Measurements from ENCODE around the gene NAA30.

Gene NAA30

GRCh38 chr14:57382283-57382682 is 8.1 kb upstream of the NAA30 start:
- Mint-ChIP-seq H3K27ac (no peak overlapping the region), H3K36me3 (ENCODE audit: low read depth) (no peaks in the 10 kb centered on the region), H3K9me3 (no peaks in the 10 kb centered on the region), H3K27me3 (ENCODE audit: low read depth) (peaks cover 14% of the 10 kb centered on the region), H3K4me3 (no peak overlapping the region), H3K4me1 (ENCODE audit: low read depth) (no peaks in the 10 kb centered on the region)
- DNase-seq (ENCODE audit: low spot score): no peak

DNA sequence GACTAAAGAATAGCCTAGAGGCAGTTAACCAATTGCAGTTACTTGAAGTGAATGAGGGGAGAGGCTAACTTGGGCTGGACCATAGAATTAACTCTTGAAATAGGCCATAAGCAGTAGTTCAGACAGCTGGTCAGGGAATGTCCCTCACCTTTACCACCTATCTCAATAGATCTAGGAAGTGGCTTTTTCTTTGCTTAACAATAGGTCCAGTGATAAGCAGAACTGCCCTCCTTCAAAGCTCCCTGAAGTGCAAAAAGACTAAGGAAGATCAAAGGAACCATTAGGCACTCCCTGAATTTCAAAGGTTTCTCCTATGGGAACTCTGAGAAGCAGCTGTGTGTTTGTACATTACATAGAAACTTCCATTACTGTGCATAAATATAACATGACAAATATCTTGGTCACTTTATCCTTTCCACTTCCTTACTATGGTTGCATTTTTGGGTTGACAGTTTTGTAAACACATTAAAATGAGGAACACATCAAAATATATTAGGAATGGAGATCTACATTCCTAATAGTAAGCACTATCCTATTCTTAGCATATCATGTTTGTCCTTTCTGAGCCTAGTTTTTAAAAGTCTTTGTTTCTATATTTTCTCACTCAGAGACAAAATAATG is 7.2 kb upstream of the NAA30 start:
- Mint-ChIP-seq H3K4me1 (ENCODE audit: low read depth) (no peaks in the 10 kb centered on the region), H3K36me3 (ENCODE audit: low read depth) (no peaks in the 10 kb centered on the region), H3K9me3 (no peaks in the 10 kb centered on the region), H3K4me3 (no peak overlapping the region), H3K27me3 (ENCODE audit: low read depth) (peaks cover 14% of the 10 kb centered on the region), H3K27ac (no peak overlapping the region)
- DNase-seq (ENCODE audit: low spot score): no peak

- peaks cover 13% of the 10 kb centered on the region for H3K36me3 Mint-ChIP-seq (ENCODE audit: low read depth)
- H3K9me3 Mint-ChIP-seq: no peaks in the 10 kb centered on the region
- no peak overlapping the region for H3K4me3 Mint-ChIP-seq
- H3K4me1 Mint-ChIP-seq (ENCODE audit: low read depth): peaks cover 27% of the 10 kb centered on the region
- no peak overlapping the region for H3K27ac Mint-ChIP-seq
- H3K27me3 Mint-ChIP-seq (ENCODE audit: low read depth): peaks cover 12% of the 10 kb centered on the region
- no peak for DNase-seq (ENCODE audit: low spot score)
These were observed 2.3 kb upstream of the NAA30 start for GRCh38 chr14:57388067-57388466.

DNA sequence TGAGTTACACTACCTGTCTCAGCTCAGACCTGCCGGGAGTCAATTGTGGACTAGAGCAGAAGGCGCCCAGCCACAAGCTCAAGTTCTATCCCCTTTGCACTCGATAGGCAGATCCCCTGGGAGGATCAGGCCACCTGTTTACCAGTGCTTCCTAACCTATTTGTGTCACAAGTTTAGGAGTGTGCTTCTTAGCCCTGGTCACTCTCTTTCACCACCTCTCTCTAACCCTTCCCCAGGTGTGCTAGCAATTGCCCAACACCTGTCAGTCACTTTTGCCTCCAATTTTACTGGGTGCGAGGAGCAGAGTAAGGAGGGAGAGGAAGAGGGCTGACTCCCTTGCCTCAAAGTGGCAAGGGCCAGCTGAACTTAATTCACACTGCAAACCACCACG is 745 bp upstream of the NAA30 start:
- Mint-ChIP-seq H3K36me3 (ENCODE audit: low read depth) (peaks cover 20% of the 10 kb centered on the region), H3K27me3 (ENCODE audit: low read depth) (peaks cover 10% of the 10 kb centered on the region), H3K4me3 (peak overlapping the region; percentile 92), H3K4me1 (ENCODE audit: low read depth) (peaks cover 39% of the 10 kb centered on the region), H3K27ac (peak overlapping the region; percentile 89), H3K9me3 (no peaks in the 10 kb centered on the region)
- DNase-seq (ENCODE audit: low spot score): no peak

DNA sequence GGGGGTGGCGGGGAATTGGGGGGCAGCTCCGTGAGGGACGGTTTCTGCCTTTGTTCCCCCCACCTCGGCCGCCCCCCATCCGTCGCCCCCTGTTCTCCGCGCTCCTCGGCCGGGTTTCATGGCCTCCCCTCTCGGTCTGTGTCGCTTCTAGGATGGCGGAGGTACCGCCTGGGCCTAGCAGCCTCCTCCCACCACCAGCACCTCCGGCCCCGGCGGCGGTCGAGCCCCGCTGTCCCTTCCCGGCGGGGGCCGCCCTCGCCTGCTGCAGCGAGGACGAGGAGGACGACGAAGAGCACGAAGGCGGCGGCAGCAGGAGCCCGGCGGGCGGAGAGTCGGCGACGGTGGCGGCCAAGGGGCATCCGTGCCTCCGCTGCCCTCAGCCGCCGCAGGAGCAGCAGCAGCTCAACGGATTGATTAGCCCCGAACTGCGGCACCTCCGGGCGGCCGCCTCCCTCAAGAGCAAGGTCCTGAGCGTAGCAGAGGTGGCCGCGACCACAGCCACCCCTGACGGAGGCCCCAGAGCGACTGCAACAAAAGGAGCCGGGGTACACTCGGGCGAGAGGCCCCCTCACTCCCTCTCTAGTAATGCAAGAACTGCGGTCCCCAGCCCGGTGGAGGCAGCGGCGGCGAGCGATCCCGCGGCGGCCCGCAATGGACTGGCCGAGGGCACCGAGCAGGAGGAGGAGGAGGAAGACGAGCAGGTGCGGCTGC is 575 bp downstream of the NAA30 start:
- DNase-seq (ENCODE audit: low spot score): peak; percentile 41
- Mint-ChIP-seq H3K36me3 (ENCODE audit: low read depth) (peaks cover 22% of the 10 kb centered on the region), H3K9me3 (no peaks in the 10 kb centered on the region), H3K27me3 (ENCODE audit: low read depth) (peaks cover 5% of the 10 kb centered on the region), H3K4me1 (ENCODE audit: low read depth) (peaks cover 39% of the 10 kb centered on the region), H3K27ac (peak overlapping the region; percentile 82), H3K4me3 (peak overlapping the region; percentile 76)

DNA sequence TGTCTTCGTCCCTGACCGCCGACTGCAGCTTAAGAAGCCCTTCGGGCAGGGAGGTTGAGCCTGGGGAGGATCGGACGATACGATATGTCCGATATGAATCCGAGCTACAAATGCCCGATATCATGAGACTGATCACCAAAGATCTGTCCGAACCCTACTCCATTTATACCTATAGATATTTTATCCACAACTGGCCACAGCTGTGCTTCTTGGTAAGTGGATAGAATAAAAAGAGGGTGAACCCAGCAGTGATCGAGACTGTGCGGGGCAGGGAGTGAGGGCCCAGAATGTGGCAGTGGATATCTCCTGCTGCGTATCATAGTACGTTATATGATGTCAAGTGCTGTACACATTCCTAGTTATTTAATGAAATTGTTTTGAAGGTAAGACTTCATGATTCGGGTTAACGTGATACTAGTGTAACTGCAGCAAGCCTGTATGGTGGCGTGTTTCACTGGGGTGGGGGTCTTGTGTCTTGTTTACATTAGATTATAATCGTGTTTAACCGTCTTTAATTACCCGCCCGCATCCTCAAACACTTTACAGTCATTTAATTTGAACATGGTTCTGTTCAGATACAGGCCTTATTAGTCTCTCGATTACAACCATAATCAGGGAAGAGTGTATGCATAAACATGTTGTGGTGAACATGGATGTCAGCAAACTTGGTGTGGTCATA is 1.3 kb downstream of the NAA30 start:
- H3K27ac Mint-ChIP-seq: peak overlapping the region; percentile 76
- no peaks in the 10 kb centered on the region for H3K9me3 Mint-ChIP-seq
- H3K27me3 Mint-ChIP-seq (ENCODE audit: low read depth): no peaks in the 10 kb centered on the region
- H3K4me1 Mint-ChIP-seq (ENCODE audit: low read depth): peaks cover 39% of the 10 kb centered on the region
- H3K4me3 Mint-ChIP-seq: peak overlapping the region; percentile 76
- peaks cover 25% of the 10 kb centered on the region for H3K36me3 Mint-ChIP-seq (ENCODE audit: low read depth)
- DNase-seq (ENCODE audit: low spot score): no peak

DNA sequence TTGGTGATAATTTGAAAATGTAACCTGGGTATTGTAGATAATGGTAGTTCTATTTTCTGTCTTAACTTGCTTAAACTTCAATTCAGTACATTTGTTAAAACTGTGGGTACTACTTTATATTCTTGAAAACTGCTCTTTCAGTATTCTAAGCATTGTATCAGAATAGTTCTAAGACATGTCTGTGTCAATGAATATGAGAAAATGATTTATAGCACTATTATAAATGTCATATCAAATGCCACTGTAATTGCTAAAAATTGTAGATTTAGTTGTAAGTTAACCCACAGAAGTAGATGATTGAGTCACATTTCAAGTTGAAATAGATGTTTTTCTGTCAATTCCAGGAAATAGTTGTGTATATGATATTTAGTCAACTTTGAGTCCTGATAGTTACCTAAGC is 2.4 kb downstream of the NAA30 start:
- Mint-ChIP-seq H3K4me3 (peak overlapping the region; percentile 76), H3K27me3 (ENCODE audit: low read depth) (no peaks in the 10 kb centered on the region), H3K9me3 (no peaks in the 10 kb centered on the region), H3K36me3 (ENCODE audit: low read depth) (peaks cover 29% of the 10 kb centered on the region), H3K27ac (peak overlapping the region; percentile 19), H3K4me1 (ENCODE audit: low read depth) (peaks cover 39% of the 10 kb centered on the region)
- no peak for DNase-seq (ENCODE audit: low spot score)

- Mint-ChIP-seq H3K4me1 (ENCODE audit: low read depth) (peaks cover 13% of the 10 kb centered on the region), H3K4me3 (no peak overlapping the region), H3K36me3 (ENCODE audit: low read depth) (peaks cover 34% of the 10 kb centered on the region), H3K27me3 (ENCODE audit: low read depth) (no peaks in the 10 kb centered on the region), H3K9me3 (no peaks in the 10 kb centered on the region), H3K27ac (no peak overlapping the region)
- DNase-seq (ENCODE audit: low spot score): no peak
These were observed 10.4 kb downstream of the NAA30 start for GRCh38 chr14:57400556-57401494.

DNA sequence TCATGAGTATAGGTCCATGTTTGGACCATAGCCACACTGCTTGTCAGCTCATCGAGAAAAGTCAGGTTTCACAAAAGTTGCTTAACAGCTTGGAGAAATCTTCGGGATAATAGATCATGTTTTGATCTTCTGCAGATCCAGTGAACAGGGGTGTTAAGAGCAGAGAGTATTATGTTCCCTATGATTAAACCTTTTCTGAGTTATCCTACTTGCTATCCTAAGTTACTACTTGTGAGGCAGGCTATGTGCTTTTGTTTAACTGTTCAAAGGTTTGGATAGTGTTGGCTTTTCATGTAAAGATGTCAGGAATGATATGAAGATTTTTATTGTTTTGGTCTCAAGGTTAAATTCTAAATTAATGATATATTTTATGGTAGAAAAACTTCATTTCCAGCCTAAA is 11.1 kb downstream of the NAA30 start:
- H3K27me3 Mint-ChIP-seq (ENCODE audit: low read depth): no peaks in the 10 kb centered on the region
- H3K4me3 Mint-ChIP-seq: no peak overlapping the region
- H3K27ac Mint-ChIP-seq: no peak overlapping the region
- H3K36me3 Mint-ChIP-seq (ENCODE audit: low read depth): peaks cover 33% of the 10 kb centered on the region
- H3K9me3 Mint-ChIP-seq: no peaks in the 10 kb centered on the region
- no peak for DNase-seq (ENCODE audit: low spot score)
- H3K4me1 Mint-ChIP-seq (ENCODE audit: low read depth): peaks cover 13% of the 10 kb centered on the region

DNA sequence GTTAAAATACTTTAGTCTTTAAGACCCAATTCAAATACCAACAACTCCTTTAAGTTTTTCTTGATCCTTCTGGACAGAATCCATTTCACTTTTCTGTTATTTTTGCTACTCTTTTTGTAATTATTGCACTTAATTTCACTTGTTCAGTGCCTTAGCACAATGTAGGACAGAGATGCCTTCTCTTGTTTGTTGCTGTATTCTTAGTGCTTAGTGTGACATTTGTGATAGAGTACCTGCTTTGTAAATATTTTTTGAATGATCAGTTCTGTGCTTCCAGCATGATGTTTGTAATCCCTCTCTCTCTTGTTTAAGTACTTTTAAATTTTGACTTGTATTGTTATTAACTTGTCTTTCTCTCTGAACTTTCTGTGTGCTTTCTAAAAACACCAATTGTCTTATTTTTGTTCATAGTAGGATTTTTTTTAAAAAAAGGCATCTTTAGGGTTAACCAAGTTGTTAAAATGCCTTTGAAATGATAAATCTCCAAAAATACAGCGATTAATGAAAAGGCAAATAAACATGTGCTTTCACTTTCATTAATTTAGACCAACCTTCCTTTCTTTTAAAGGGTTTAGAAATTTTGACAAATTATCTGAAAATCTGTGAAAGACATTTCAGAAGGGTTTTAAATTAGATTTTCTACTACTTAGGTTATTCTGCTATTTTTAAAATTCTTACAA is 11.9 kb downstream of the NAA30 start:
- H3K4me1 Mint-ChIP-seq (ENCODE audit: low read depth): peaks cover 13% of the 10 kb centered on the region
- H3K9me3 Mint-ChIP-seq: no peaks in the 10 kb centered on the region
- no peak overlapping the region for H3K4me3 Mint-ChIP-seq
- DNase-seq (ENCODE audit: low spot score): no peak
- H3K36me3 Mint-ChIP-seq (ENCODE audit: low read depth): peaks cover 30% of the 10 kb centered on the region
- peak overlapping the region; percentile 0 for H3K27ac Mint-ChIP-seq
- no peaks in the 10 kb centered on the region for H3K27me3 Mint-ChIP-seq (ENCODE audit: low read depth)

GRCh38 chr14:57403521-57403864 is 13.1 kb downstream of the NAA30 start:
- H3K4me1 Mint-ChIP-seq (ENCODE audit: low read depth): peaks cover 16% of the 10 kb centered on the region
- no peak overlapping the region for H3K4me3 Mint-ChIP-seq
- peaks cover 37% of the 10 kb centered on the region for H3K36me3 Mint-ChIP-seq (ENCODE audit: low read depth)
- DNase-seq (ENCODE audit: low spot score): no peak
- no peak overlapping the region for H3K27ac Mint-ChIP-seq
- no peaks in the 10 kb centered on the region for H3K27me3 Mint-ChIP-seq (ENCODE audit: low read depth)
- H3K9me3 Mint-ChIP-seq: no peaks in the 10 kb centered on the region

DNA sequence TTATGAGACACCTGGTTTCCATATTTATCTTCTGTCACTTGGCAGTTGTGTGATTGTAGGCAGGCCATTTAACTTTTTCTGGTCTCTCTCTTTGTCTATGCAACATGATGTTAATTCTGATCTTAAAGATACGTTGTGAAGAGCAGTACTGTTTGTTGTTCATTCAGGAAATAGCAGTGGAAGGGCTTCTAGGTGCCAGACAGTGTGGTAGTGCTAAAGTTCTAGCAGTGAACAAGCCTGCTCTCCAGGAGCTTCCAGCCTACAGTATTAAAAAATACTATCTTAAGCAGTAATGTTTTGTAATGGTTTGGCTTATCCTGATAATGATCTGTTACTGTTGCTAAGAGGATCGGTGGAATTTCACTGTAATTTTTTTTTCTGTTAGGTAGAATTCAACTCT is 15.2 kb downstream of the NAA30 start:
- no peak for DNase-seq (ENCODE audit: low spot score)
- H3K4me1 Mint-ChIP-seq (ENCODE audit: low read depth): peaks cover 13% of the 10 kb centered on the region
- H3K27ac Mint-ChIP-seq: peak overlapping the region; percentile 16
- no peaks in the 10 kb centered on the region for H3K27me3 Mint-ChIP-seq (ENCODE audit: low read depth)
- peaks cover 45% of the 10 kb centered on the region for H3K36me3 Mint-ChIP-seq (ENCODE audit: low read depth)
- H3K9me3 Mint-ChIP-seq: no peaks in the 10 kb centered on the region
- no peak overlapping the region for H3K4me3 Mint-ChIP-seq

DNA sequence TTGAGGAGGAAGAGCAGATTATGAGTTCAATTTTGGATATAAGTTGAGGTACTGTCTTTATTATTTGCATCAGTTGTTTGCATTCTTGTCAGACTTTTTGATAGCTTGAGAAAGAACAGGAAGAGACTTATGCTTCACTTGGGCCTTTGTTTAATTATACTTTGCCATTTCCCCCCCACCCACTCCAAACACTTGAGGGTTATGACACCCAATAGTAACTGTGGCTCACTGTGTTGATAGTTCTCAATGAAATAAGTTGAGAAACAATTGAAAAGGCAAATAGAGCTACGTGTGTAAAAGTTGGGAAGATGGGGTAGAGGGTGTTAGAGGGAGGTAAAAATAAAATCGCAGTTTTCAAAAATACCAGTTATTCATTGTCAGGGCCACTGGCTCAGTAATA is 17.7 kb downstream of the NAA30 start:
- no peak for DNase-seq (ENCODE audit: low spot score)
- peaks cover 41% of the 10 kb centered on the region for H3K36me3 Mint-ChIP-seq (ENCODE audit: low read depth)
- H3K27me3 Mint-ChIP-seq (ENCODE audit: low read depth): no peaks in the 10 kb centered on the region
- no peaks in the 10 kb centered on the region for H3K9me3 Mint-ChIP-seq
- H3K4me1 Mint-ChIP-seq (ENCODE audit: low read depth): peaks cover 13% of the 10 kb centered on the region
- H3K27ac Mint-ChIP-seq: no peak overlapping the region
- no peak overlapping the region for H3K4me3 Mint-ChIP-seq
